HepG2 (cell line): Measurements from ENCODE around the gene COQ8B. TPM values are rescaled to one million over a fixed set of nuclear protein-coding genes. Genes with fewer than 3 reads are reported as not detected.

Source experiments
- ETV6 ChIP-seq: sonication (generic); formaldehyde crosslinking; conservative IDR thresholded peaks from 2 replicates; pipeline ENCODE4 v1.4.0; 2020; ENCODE audit warnings: missing genetic modification reagents
- GMEB1 ChIP-seq: sonication (generic); formaldehyde crosslinking; IDR thresholded peaks from 2 replicates; pipeline ENCODE4 v1.5.1; 2020; ENCODE audit warnings: missing genetic modification reagents, mild to moderate bottlenecking, borderline replicate concordance
- GRHL1 ChIP-seq: sonication (generic); formaldehyde crosslinking; conservative IDR thresholded peaks from 2 replicates; pipeline ENCODE4 v1.8.0; 2022; ENCODE audit warnings: missing genetic modification reagents
- HNF1A ChIP-seq, 2 experiments: sonication (generic) in 1 of 2; formaldehyde crosslinking in 1 of 2; IDR thresholded peaks; 2 replicates each; pipeline versions ENCODE4 v1.4.0 to v1.6.1; 2016 to 2020; ENCODE audit warnings: borderline replicate concordance in 1 of 2, low read depth in 1 of 2, mild to moderate bottlenecking in 1 of 2, missing genetic modification reagents in 1 of 2
- HNF1B ChIP-seq: sonication (generic); formaldehyde crosslinking; IDR thresholded peaks from 2 replicates; pipeline ENCODE4 v1.5.1; 2020; ENCODE audit warnings: mild to moderate bottlenecking, moderate library complexity, missing genetic modification reagents
- HOXD1 ChIP-seq: sonication (generic); formaldehyde crosslinking; IDR thresholded peaks from 2 replicates; pipeline ENCODE4 v1.5.0; 2020; ENCODE audit warnings: missing genetic modification reagents
- KAT8 ChIP-seq: IDR thresholded peaks from 2 replicates; pipeline ENCODE4 v1.6.1; 2016; ENCODE audit warnings: missing genetic modification reagents, missing compliant biosample characterization
- MEIS1 ChIP-seq: sonication (generic); formaldehyde crosslinking; IDR thresholded peaks from 2 replicates; pipeline ENCODE4 v1.9.0; 2021; ENCODE audit warnings: mild to moderate bottlenecking, missing genetic modification reagents, moderate library complexity, borderline replicate concordance
- NFIB ChIP-seq: sonication (generic); formaldehyde crosslinking; IDR thresholded peaks from 2 replicates; pipeline ENCODE4 v1.9.0; 2021; ENCODE audit warnings: missing genetic modification reagents, mild to moderate bottlenecking, borderline replicate concordance
- REPIN1 ChIP-seq: sonication (generic); formaldehyde crosslinking; IDR thresholded peaks from 2 replicates; pipeline ENCODE4 v1.8.0; 2022; ENCODE audit warnings: missing genetic modification reagents, low read depth, mild to moderate bottlenecking, borderline replicate concordance
- THRA ChIP-seq: sonication (generic); formaldehyde crosslinking; IDR thresholded peaks from 2 replicates; pipeline ENCODE4 v1.4.0; 2020; ENCODE audit warnings: missing genetic modification reagents, borderline replicate concordance
- ZBTB39 ChIP-seq: sonication (generic); formaldehyde crosslinking; IDR thresholded peaks from 2 replicates; pipeline ENCODE4 v1.5.0; 2020; ENCODE audit warnings: missing genetic modification reagents
- ZSCAN12 ChIP-seq: sonication (generic); formaldehyde crosslinking; IDR thresholded peaks from 2 replicates; pipeline ENCODE4 v1.9.0; 2021; ENCODE audit warnings: mild to moderate bottlenecking, missing genetic modification reagents
- polyA plus RNA-seq, 8 experiments: library from polyadenylated mRNA; depleted of rRNA in 3 of 8; stranded (reverse) in 7 of 8; unstranded in 1 of 8; fragments of >200 nt; fragmentation: Illumina TruSeq in 4 of 8; extraction: Trizol in 4 of 8; gene quantifications; 2 replicates each; pipeline versions ENCODE4 v1.2.1 to v1.2.3, GENCODE V29; 2011 to 2016; ENCODE audit warnings: low read depth in 4 of 8, missing spikeins in 1 of 8, mixed read lengths in 1 of 8; ENCODE audit not compliant: insufficient read depth in 1 of 8
- total RNA-seq, 5 experiments: library from RNA; depleted of rRNA; stranded (reverse); fragments of >200 nt; fragmentation: Illumina TruSeq; extraction: Trizol; gene quantifications; 2 replicates each; pipeline ENCODE4 v1.2.3, GENCODE V29; 2016; ENCODE audit warnings: low read depth in 1 of 5

Gene COQ8B
- total and polyA plus RNA-seq, 2 of the 13 experiments (the other 11 are each of a cell fraction or from before 2014, with no cell fraction given): 12.3 to 17.2 TPM

- TF ChIP-seq NFIB (CRISPR knock-in tag) (no peak), GRHL1 (CRISPR knock-in tag) (no peak), REPIN1 (CRISPR knock-in tag) (peak; percentile 61; the same call in 1 of the 2 replicates), ETV6 (CRISPR knock-in tag) (no peak), HOXD1 (CRISPR knock-in tag) (no peak), KAT8 (CRISPR knock-in tag) (no peak), ZSCAN12 (no peak), THRA (CRISPR knock-in tag) (0 out of 2 replicates have a peak, but pooled peaks have one; percentile 4), HNF1A (IDR thresholded peaks at IDR 0.05; ENCODE audit: low read depth) (no peak), HNF1A (CRISPR knock-in tag; IDR thresholded peaks at IDR 0.05; ENCODE audit: borderline replicate concordance) (peak; percentile 21; the same call in 1 of the 2 replicates), MEIS1 (no peak), HNF1B (0 out of 2 replicates have a peak, but pooled peaks have one; percentile 39), GMEB1 (CRISPR knock-in tag) (peak; percentile 65; the same call in 1 of the 2 replicates), ZBTB39 (no peak)
Measured at GRCh38 chr19:40750874-40751537, 34.3 kb upstream of the COQ8B start, which contains the start of gene SNRPA (continued).
